ENCODE results near the gene EXOSC5. TPM values are rescaled to one million over a fixed set of nuclear protein-coding genes. Genes with fewer than 3 reads are reported as not detected.
A peak's percentile ranks its signal among the peaks of the same experiment; 100 is the strongest.

EXOSC5 gene
- polyA plus RNA-seq, 1 of the 3 experiments (the other 2 are of a cell fraction) = 74.1 TPM

- no peak for TF ChIP-seq RAD21 (IDR thresholded peaks at IDR 0.05; ENCODE audit: low read length)
- TF ChIP-seq USF1 (IDR thresholded peaks at IDR 0.05; ENCODE audit: borderline replicate concordance, low read depth) = no peak
- peak; percentile 81 for TF ChIP-seq PBX3 (IDR thresholded peaks at IDR 0.05)
- TF ChIP-seq FOXM1 (IDR thresholded peaks at IDR 0.05; ENCODE audit: low read depth) = no peak
- no peak for TF ChIP-seq TAF1 (IDR thresholded peaks at IDR 0.05; ENCODE audit: borderline replicate concordance, low read depth, low read length)
- TF ChIP-seq IRF3 (IDR thresholded peaks at IDR 0.05; ENCODE audit: low read depth, low read length) = no peak
These were observed 23.2 kb downstream of the EXOSC5 start (continued) for GRCh38 chr19:41373993-41374392.

- POLR2A ChIA-PET = interaction anchor here (0.6 kb wide), 1 partner anchor 27 kb away, joined by 3 read pairs; no protein-coding TSS in a partner anchor
- H3K4me2 ChIP-seq = no peak overlapping the region
These were observed 24.7 kb downstream of the EXOSC5 start for GRCh38 chr19:41372501-41372900.

More at GRCh38 chr19:41372501-41372900, 24.7 kb downstream of the EXOSC5 start:
- Histone ChIP-seq H3K36me3 (replicated peaks in 1 of 2; ENCODE audit: control insufficient read depth in 1 of 2, insufficient read depth in 2 of 2, low read length in 1 of 2) (peaks cover 0 to 3% of the 10 kb centered on the region in 2 experiments), H3F3A (replicated peaks; ENCODE audit: insufficient read depth) (peaks cover 23% of the 10 kb centered on the region), H3K4me3 (ENCODE audit: low read depth in 2 of 2, low read length in 1 of 2) (no peak overlapping the region), H3K27me3 (ENCODE audit: insufficient read depth) (no peaks in the 10 kb centered on the region), H3K9me2 (no peaks in the 10 kb centered on the region), H3K9ac (no peak overlapping the region), H3K27ac (ENCODE audit: low read depth in 2 of 2, low read length in 1 of 2) (no peak overlapping the region), H3K9me3 (no peaks in the 10 kb centered on the region), H3K4me1 (ENCODE audit: control insufficient read depth in 1 of 2, insufficient read depth in 2 of 2, low read depth in 1 of 2, low read length in 1 of 2) (peaks cover 11 to 14% of the 10 kb centered on the region in 2 experiments; a peak in 3 of 4 replicates), H2AFZ (ENCODE audit: low read depth) (no peak overlapping the region), H4K20me1 (ENCODE audit: insufficient read depth) (peaks cover 19% of the 10 kb centered on the region; the same call in 1 of the 2 replicates), H3K79me2 (ENCODE audit: insufficient read depth) (peaks cover 41% of the 10 kb centered on the region; the same call in 1 of the 2 replicates)
- WGBS (ENCODE audit: low lambda C conversion rate) = 54% methylated on average over 2 of the region's 2 CpGs
- CTCF ChIA-PET = interaction anchor here (1.4 to 1.8 kb wide), 3 partner anchors 18 to 51 kb away, joined by 3 to 12 read pairs (median 4); partner anchors contain the start of gene TGFB1
- TF ChIP-seq IRF3 (IDR thresholded peaks at IDR 0.05; ENCODE audit: low read depth, low read length) = no peak
- TF ChIP-seq REST (IDR thresholded peaks at IDR 0.05; ENCODE audit: low read depth, low read length) = no peak
- TF ChIP-seq GATA2 (CRISPR knock-in tag; IDR thresholded peaks at IDR 0.05) = no peak
- TF ChIP-seq RAD21 (IDR thresholded peaks at IDR 0.05; ENCODE audit: low read length) = no peak
- DNase-seq = no peak

Measured in SK-N-SH (cell line).